GM23338 (cell line): ENCODE measurements around the gene ARMH1.

Experiments used
- CREB1 ChIP-seq: fragments of 250-450 bp; sonication (Bioruptor Pico); IDR thresholded peaks from 2 replicates; pipeline ENCODE4 v1.5.0; 2020; ENCODE audit warnings: low read depth, mild to moderate bottlenecking, moderate library complexity
- EZH2 ChIP-seq: fragments of 200-600 bp; sonication (generic); IDR thresholded peaks from one replicate; pipeline ENCODE4 v1.8.0; 2017; ENCODE audit warnings: antibody characterized with exemption, mild to moderate bottlenecking, low read depth; ENCODE audit not compliant: unreplicated experiment
- JUNB ChIP-seq: IDR thresholded peaks from one replicate; pipeline ENCODE4 v1.6.1; 2016; ENCODE audit warnings: antibody characterized with exemption; ENCODE audit not compliant: unreplicated experiment
- POLR2AphosphoS5 ChIP-seq: IDR thresholded peaks from 2 replicates; pipeline ENCODE4 v1.6.1; 2016; ENCODE audit warnings: antibody characterized with exemption, low read depth
- TF ChIP-seq, protein P1 (sequence below), 2 experiments: fragments of 200-600 bp in 1 of 2; sonication (generic) in 1 of 2; conservative IDR thresholded peaks; 2 replicates each; pipeline versions ENCODE4 v1.5.1 to v1.6.1; 2016 to 2017; ENCODE audit warnings: antibody characterized with exemption in 2 of 2, low read depth in 2 of 2, mild to moderate bottlenecking in 2 of 2, moderate library complexity in 1 of 2
- TF ChIP-seq, protein P2 (sequence below): IDR thresholded peaks from one replicate; pipeline ENCODE4 v1.6.1; 2018; ENCODE audit warnings: antibody characterized with exemption; ENCODE audit not compliant: unreplicated experiment

DNA sequence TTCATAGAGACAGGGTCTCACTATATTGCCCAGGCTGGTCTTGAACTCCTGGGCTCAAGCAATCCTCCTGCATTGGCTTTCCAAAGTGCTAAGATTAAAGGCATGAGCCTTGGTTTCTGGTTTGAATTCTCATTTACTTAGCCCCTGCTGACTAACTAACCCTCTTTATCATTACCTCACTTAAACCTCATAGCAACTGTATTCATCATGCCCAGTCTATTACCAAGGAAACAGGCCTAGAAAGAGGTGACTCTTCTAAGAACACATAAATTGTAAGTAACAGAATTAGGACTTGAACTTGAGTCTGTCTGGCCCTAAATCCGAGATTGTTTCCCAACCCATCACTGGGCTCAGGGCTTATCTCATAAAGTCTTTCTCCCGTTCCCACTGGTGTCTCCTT, 44.4 kb upstream of the ARMH1 start:
- TF ChIP-seq, protein P1, sequence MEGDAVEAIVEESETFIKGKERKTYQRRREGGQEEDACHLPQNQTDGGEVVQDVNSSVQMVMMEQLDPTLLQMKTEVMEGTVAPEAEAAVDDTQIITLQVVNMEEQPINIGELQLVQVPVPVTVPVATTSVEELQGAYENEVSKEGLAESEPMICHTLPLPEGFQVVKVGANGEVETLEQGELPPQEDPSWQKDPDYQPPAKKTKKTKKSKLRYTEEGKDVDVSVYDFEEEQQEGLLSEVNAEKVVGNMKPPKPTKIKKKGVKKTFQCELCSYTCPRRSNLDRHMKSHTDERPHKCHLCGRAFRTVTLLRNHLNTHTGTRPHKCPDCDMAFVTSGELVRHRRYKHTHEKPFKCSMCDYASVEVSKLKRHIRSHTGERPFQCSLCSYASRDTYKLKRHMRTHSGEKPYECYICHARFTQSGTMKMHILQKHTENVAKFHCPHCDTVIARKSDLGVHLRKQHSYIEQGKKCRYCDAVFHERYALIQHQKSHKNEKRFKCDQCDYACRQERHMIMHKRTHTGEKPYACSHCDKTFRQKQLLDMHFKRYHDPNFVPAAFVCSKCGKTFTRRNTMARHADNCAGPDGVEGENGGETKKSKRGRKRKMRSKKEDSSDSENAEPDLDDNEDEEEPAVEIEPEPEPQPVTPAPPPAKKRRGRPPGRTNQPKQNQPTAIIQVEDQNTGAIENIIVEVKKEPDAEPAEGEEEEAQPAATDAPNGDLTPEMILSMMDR (conservative IDR thresholded peaks at IDR 0.05; ENCODE audit: low read depth in 2 of 2) = no peak
- TF ChIP-seq CREB1 (CRISPR knock-in tag) (no peak), EZH2 (no peak), POLR2AphosphoS5 (no peak), JUNB (no peak)
- TF ChIP-seq, protein P2, sequence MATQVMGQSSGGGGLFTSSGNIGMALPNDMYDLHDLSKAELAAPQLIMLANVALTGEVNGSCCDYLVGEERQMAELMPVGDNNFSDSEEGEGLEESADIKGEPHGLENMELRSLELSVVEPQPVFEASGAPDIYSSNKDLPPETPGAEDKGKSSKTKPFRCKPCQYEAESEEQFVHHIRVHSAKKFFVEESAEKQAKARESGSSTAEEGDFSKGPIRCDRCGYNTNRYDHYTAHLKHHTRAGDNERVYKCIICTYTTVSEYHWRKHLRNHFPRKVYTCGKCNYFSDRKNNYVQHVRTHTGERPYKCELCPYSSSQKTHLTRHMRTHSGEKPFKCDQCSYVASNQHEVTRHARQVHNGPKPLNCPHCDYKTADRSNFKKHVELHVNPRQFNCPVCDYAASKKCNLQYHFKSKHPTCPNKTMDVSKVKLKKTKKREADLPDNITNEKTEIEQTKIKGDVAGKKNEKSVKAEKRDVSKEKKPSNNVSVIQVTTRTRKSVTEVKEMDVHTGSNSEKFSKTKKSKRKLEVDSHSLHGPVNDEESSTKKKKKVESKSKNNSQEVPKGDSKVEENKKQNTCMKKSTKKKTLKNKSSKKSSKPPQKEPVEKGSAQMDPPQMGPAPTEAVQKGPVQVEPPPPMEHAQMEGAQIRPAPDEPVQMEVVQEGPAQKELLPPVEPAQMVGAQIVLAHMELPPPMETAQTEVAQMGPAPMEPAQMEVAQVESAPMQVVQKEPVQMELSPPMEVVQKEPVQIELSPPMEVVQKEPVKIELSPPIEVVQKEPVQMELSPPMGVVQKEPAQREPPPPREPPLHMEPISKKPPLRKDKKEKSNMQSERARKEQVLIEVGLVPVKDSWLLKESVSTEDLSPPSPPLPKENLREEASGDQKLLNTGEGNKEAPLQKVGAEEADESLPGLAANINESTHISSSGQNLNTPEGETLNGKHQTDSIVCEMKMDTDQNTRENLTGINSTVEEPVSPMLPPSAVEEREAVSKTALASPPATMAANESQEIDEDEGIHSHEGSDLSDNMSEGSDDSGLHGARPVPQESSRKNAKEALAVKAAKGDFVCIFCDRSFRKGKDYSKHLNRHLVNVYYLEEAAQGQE = no peak
